SK-N-SH (cell line): ENCODE data around the gene SMIM26. TPM values are rescaled to one million over a fixed set of nuclear protein-coding genes. Genes with fewer than 3 reads are reported as not detected.

Source experiments
- CTCF ChIA-PET: fragments of 300-600, 350-600 bp; formaldehyde crosslinking; extraction: SDS; loops from one replicate; lab custom pipeline; 2021; lab: Yijun Ruan, JAX
- POLR2A ChIA-PET: fragments of 350-600 bp; sonication (Branson Sonifier 250); formaldehyde crosslinking; extraction: SDS; loops from one replicate; lab custom pipeline; 2020; ENCODE audit warnings: antibody characterized with exemption, inconsistent platforms; lab: Yijun Ruan, JAX
- DNase-seq: peaks from one replicate; pipeline ENCODE4 v3.0.0; 2012
- H2AFZ ChIP-seq: fragments of 200-600 bp; sonication (generic); 2 replicates; pipeline ENCODE4 v1.8.1; 2016; ENCODE audit warnings: antibody characterized with exemption, mild to moderate bottlenecking, low read depth
- H3F3A ChIP-seq: fragments of 200-600 bp; sonication (generic); replicated peaks from 2 replicates; pipeline ENCODE3; 2016; ENCODE audit warnings: antibody characterized with exemption, mild to moderate bottlenecking; ENCODE audit not compliant: insufficient read depth
- H3K27ac ChIP-seq, 2 experiments: fragments of 200-500 bp in 1 of 2; fragments of 200-600 bp in 1 of 2; sonication (Bioruptor generic) in 1 of 2; sonication (generic), shearing (Covaris generic) in 1 of 2; 2 replicates each; pipeline versions ENCODE4 v1.5.1 to v1.6.1; 2014 to 2016; ENCODE audit warnings: low read depth in 2 of 2, inconsistent platforms in 1 of 2, low read length in 1 of 2, mild to moderate bottlenecking in 1 of 2, mixed read lengths in 1 of 2
- H3K27me3 ChIP-seq: fragments of 200-600 bp; sonication (generic), shearing (Covaris generic); 2 replicates; pipeline ENCODE4 v1.6.1; 2016; ENCODE audit warnings: mixed run types; ENCODE audit not compliant: insufficient read depth
- H3K36me3 ChIP-seq, 2 experiments: fragments of 200-500 bp in 1 of 2; fragments of 200-600 bp in 1 of 2; sonication (Bioruptor generic) in 1 of 2; sonication (generic) in 1 of 2; replicated peaks in 1 of 2; 2 replicates each; pipeline versions ENCODE3 to v1.5.1; 2014 to 2016; ENCODE audit warnings: low read length in 1 of 2, mild to moderate bottlenecking in 1 of 2; ENCODE audit not compliant: insufficient read depth in 2 of 2, control insufficient read depth in 1 of 2
- H3K4me1 ChIP-seq, 2 experiments: fragments of 200-500 bp in 1 of 2; fragments of 200-600 bp in 1 of 2; sonication (Bioruptor generic) in 1 of 2; sonication (generic), shearing (Covaris generic) in 1 of 2; 2 replicates each; pipeline versions ENCODE4 v1.5.1 to v1.6.1; 2014 to 2016; ENCODE audit warnings: low read depth in 1 of 2, low read length in 1 of 2, mixed run types in 1 of 2; ENCODE audit not compliant: insufficient read depth in 2 of 2, control insufficient read depth in 1 of 2
- H3K4me2 ChIP-seq: fragments of 200-600 bp; sonication (generic), shearing (Covaris generic); 2 replicates; pipeline ENCODE4 v1.6.1; 2017; ENCODE audit warnings: mixed run types
- H3K4me3 ChIP-seq, 2 experiments: fragments of 200-500 bp in 1 of 2; fragments of 200-600 bp in 1 of 2; sonication (Bioruptor generic) in 1 of 2; sonication (generic), shearing (Covaris generic) in 1 of 2; 2 replicates each; pipeline versions ENCODE4 v1.5.1 to v1.8.1; 2014 to 2016; ENCODE audit warnings: low read depth in 2 of 2, inconsistent platforms in 1 of 2, low read length in 1 of 2, mild to moderate bottlenecking in 1 of 2, mixed read lengths in 1 of 2, moderate library complexity in 1 of 2
- H3K79me2 ChIP-seq: fragments of 200-600 bp; sonication (generic); 2 replicates; pipeline ENCODE4 v1.8.1; 2017; ENCODE audit warnings: mild to moderate bottlenecking; ENCODE audit not compliant: insufficient read depth
- H3K9ac ChIP-seq: fragments of 200-600 bp; sonication (generic); 2 replicates; pipeline ENCODE4 v1.6.1; 2017; ENCODE audit warnings: mixed run types
- H3K9me2 ChIP-seq: fragments of 200-600 bp; sonication (generic); 2 replicates; pipeline ENCODE4 v1.6.1; 2017; ENCODE audit warnings: mixed run types
- H3K9me3 ChIP-seq: fragments of 200-600 bp; sonication (generic); 2 replicates; pipeline ENCODE4 v1.6.1; 2017; ENCODE audit warnings: mixed run types, mild to moderate bottlenecking, moderate library complexity
- H4K20me1 ChIP-seq: fragments of 200-600 bp; sonication (generic); 2 replicates; pipeline ENCODE4 v1.6.1; 2017; ENCODE audit warnings: mild to moderate bottlenecking, mixed run types; ENCODE audit not compliant: insufficient read depth
- CTCF ChIP-seq: fragments of 200-600 bp; sonication (generic); IDR thresholded peaks from 2 replicates; pipeline ENCODE4 v1.6.1; 2017; ENCODE audit warnings: antibody characterized with exemption, mild to moderate bottlenecking, moderate library complexity
- JUND ChIP-seq: IDR thresholded peaks from 2 replicates; pipeline ENCODE4 v1.4.0; 2012
- MXI1 ChIP-seq: IDR thresholded peaks from 2 replicates; pipeline ENCODE4 v1.6.1; 2012; ENCODE audit warnings: mild to moderate bottlenecking, low read depth, low read length, improper control_type of control experiment
- NFIC ChIP-seq: IDR thresholded peaks from 2 replicates; pipeline ENCODE4 v1.4.0; 2012; ENCODE audit warnings: borderline replicate concordance
- RFX5 ChIP-seq: IDR thresholded peaks from 2 replicates; pipeline ENCODE4 v1.6.1; 2012; ENCODE audit warnings: mild to moderate bottlenecking, improper control_type of control experiment, low read length
- RXRA ChIP-seq: IDR thresholded peaks from 2 replicates; pipeline ENCODE4 v1.4.0; 2012; ENCODE audit warnings: low read depth, mild to moderate bottlenecking, borderline replicate concordance
- SMC3 ChIP-seq: IDR thresholded peaks from 2 replicates; pipeline ENCODE4 v1.6.1; 2012; ENCODE audit warnings: low read depth, low read length, improper control_type of control experiment
- TAF1 ChIP-seq: IDR thresholded peaks from 2 replicates; pipeline ENCODE4 v1.6.1; 2012; ENCODE audit warnings: low read depth, mild to moderate bottlenecking, low read length, moderate library complexity, borderline replicate concordance
- USF1 ChIP-seq: IDR thresholded peaks from 2 replicates; pipeline ENCODE4 v1.4.0; 2012; ENCODE audit warnings: low read depth, borderline replicate concordance
- WGBS: methylation state at CpG from one replicate; pipeline ENCODE4 v1.1.6; 2017; ENCODE audit warnings: low lambda C conversion rate; 5-methylcytosine and 5-hydroxymethylcytosine counted together
- polyA plus RNA-seq, 3 experiments: library from polyadenylated mRNA; depleted of rRNA; stranded (reverse); fragments of >200 nt; gene quantifications; 2 replicates each; pipeline ENCODE4 v1.2.3, GENCODE V29; 2012

Gene SMIM26
- polyA plus RNA-seq, 1 of the 3 experiments (the other 2 are of a cell fraction) = 155 TPM

- Histone ChIP-seq H3K4me3 (peak overlapping the region; percentile 82 to 86), H3K9me2 (no peaks in the 10 kb centered on the region), H3K9ac (peak overlapping the region; percentile 84), H3K4me2 (peak overlapping the region; percentile 80), H3K79me2 (peaks cover 46% of the 10 kb centered on the region), H3F3A (peaks cover 4% of the 10 kb centered on the region), H2AFZ (peak overlapping the region; percentile 76), H4K20me1 (no peaks in the 10 kb centered on the region), H3K4me1 (no peaks in the 10 kb centered on the region; a peak in 3 of 4 replicates)
- CTCF ChIA-PET = interaction anchor here (0.7 to 1.8 kb wide), 4 partner anchors 9 to 206 kb away, joined by 4 to 6 read pairs (median 4); partner anchors contain the start of gene RBBP9
- POLR2A ChIA-PET = interaction anchor here (0.6 to 1.9 kb wide), 4 partner anchors 65 to 622 kb away, joined by 3 to 8 read pairs (median 3); partner anchors contain the start of gene SEC23B
- TF ChIP-seq USF1 (no peak), TAF1 (no peak), NFIC (no peak), RFX5 (no peak), RXRA (no peak), CTCF (no peak), JUND (no peak), MXI1 (peak; percentile 86)
- TF ChIP-seq, all 33 proteins: peak for 1
- Histone ChIP-seq H3K27ac (peak overlapping the region; percentile 37 to 84), H3K36me3 (no peaks in the 10 kb centered on the region), H3K27me3 (no peaks in the 10 kb centered on the region), H3K9me3 (no peaks in the 10 kb centered on the region)
- WGBS = 6% methylated on average over 18 of the region's 18 CpGs
- DNase-seq = peak; percentile 56
Observed at GRCh38 chr20:18588574-18588933, 21.3 kb downstream of the SMIM26 start.

GRCh38 chr20:18589941-18590674 is 22.9 kb downstream of the SMIM26 start:
- Histone ChIP-seq H3K4me3 (no peak overlapping the region), H3K79me2 (peaks cover 49% of the 10 kb centered on the region), H3K36me3 (no peaks in the 10 kb centered on the region), H3K27me3 (no peaks in the 10 kb centered on the region), H3K4me2 (peak overlapping the region; percentile 80; the same call in 1 of the 2 replicates), H3F3A (peaks cover 4% of the 10 kb centered on the region), H3K4me1 (no peaks in the 10 kb centered on the region; a peak in 3 of 4 replicates), H3K9me3 (no peaks in the 10 kb centered on the region), H3K9me2 (no peaks in the 10 kb centered on the region), H3K9ac (no peak overlapping the region), H4K20me1 (no peaks in the 10 kb centered on the region), H2AFZ (no peak overlapping the region), H3K27ac (no peak overlapping the region)
- 93% methylated on average over 8 of the region's 8 CpGs for WGBS
- POLR2A ChIA-PET = no interaction called here
- DNase-seq = no peak
- CTCF ChIA-PET = interaction anchor here (0.6 to 2.2 kb wide), 5 partner anchors 9 to 548 kb away, joined by 3 to 6 read pairs (median 3); no protein-coding TSS in a partner anchor
- TF ChIP-seq SMC3 (no peak), RFX5 (peak; percentile 65; the same call in 1 of the 2 replicates)
